HG03066 (cell line): Measurements from ENCODE around the gene ATP5PF.
"Not testable (repeated sequence)": the region's sequence is repeated elsewhere in the genome, so short reads cannot be mapped to it uniquely, and the experiment has no call there.

Experiments
- ATAC-seq: cut with Tn5 transposase; IDR thresholded peaks from one replicate; pipeline ENCODE4 v1.9.1; 2021; ENCODE audit warnings: low read depth; ENCODE audit not compliant: unreplicated experiment

The ATP5PF gene, protein sequence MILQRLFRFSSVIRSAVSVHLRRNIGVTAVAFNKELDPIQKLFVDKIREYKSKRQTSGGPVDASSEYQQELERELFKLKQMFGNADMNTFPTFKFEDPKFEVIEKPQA

DNA sequence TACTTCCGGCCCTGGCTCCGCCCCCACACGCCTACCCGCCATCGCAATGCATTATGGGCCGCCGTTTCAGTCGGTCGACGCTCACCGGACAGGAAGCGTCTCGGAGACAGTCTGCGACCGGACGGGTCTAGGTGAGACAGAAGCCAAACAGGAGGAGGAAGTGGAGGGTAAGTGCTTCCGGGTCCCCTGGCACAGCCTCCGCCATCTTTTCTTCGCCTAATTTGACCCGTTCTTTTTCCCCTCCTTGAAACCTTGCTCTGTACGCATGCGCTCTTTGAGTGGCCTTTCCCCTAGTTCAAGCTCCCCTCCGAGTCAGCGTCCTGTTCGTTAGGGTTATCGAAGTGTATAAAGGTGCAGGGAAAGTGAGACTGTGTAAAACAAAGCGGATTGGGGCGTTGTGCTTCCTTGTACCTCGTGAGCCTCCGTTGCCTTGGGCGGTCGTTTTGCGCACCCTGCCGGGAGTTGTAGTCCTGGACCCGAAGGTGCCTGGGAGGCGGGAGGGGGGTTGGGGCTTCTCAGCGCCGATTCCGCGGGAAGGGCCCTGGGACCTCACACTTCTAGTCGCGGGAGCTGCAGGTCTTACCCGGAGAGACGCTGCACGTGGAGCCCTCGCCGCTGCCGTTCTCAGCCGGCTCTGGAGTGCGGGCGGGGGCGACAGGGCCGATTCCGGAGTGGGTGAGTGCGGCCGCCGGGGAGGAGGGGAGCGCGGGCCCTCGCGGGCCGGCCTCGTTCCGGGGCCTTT lies at the start of gene ATP5PF, which contains the start of gene GABPA:
Gene ATP5PF, minus strand, starts transcription at position 1 of the 742 bp plus-strand sequence. CDS start 5,110 bp downstream, outside the sequence.
Gene GABPA, plus strand, starts transcription at position 69 of the 742 bp plus-strand sequence. CDS start 6,627 bp downstream, outside the sequence.
- ATAC-seq, result peak; percentile 86

DNA sequence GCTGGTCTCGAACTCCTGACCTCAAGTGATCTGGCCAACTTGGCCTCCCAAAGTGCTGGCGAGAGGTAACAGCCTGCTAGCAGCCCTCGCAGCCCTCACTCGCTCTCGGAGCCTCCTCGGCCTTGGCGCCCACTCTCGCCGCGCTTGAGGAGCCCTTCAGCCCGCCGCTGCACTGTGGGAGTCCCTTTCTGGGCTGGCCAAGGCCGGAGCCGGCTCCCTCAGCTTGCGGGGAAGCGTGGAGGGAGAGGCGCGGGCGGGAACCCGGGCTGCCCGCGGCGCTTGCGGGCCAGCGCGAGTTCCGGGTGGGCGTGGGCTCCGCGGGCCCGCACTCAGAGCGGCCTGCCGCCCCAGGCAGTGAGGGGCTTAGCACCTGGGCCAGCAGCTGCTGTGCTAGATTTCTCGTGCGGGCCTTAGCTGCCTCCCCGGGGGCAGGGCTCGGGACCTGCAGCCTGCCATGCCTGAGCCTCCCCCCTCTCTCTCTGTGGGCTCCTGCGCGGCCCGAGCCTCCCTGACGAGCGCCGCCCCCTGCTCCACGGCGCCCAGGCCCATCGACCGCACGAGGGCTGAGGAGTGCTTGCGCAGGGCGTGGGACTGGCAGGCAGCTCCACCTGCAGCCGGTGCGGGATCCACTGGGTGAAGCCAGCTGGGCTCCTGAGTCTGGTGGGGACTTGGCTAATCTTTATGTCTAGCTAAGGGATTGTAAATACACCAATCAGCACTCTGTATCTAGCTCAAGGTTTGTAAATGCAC lies 43.6 kb upstream of the ATP5PF start:
- not testable (repeated sequence) for ATAC-seq

DNA sequence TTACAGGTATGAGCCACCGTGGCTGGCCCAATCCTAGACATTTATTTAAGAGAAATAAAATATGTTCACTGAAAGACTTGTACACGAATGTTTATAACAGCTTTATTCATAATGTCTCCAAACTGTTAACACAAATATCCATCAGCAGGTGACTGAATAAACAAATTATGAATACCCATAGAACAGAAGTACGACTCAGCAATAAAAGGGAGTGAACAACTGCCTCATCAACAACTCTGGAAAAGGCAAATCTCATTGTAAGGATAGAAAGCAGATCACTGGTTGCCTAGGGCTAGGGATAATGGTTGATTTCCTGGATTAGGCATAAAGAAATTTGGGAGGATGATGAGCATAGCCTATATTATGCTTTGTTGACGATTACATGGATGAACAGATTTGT lies 41.7 kb upstream of the ATP5PF start:
- no peak for ATAC-seq

DNA sequence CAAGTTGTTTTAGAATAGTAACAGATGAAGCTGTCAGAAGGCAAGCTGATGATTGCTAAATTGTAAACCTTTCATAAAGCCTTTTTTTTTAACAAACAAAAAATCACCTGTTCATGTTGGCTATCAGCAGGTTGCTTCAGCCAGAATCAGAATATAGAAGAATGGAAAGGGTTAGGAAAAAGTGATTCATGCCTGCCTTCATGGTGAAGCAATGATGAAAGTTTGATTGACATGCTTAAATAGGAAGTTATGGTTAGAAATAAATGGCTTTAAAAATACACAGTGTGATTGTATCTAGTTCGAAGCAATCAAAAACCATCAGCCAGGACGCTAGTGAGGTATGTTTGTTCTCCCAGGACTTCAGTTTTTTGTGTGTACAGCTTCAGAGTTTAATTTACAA lies 38.0 kb upstream of the ATP5PF start:
- ATAC-seq, result no peak

DNA sequence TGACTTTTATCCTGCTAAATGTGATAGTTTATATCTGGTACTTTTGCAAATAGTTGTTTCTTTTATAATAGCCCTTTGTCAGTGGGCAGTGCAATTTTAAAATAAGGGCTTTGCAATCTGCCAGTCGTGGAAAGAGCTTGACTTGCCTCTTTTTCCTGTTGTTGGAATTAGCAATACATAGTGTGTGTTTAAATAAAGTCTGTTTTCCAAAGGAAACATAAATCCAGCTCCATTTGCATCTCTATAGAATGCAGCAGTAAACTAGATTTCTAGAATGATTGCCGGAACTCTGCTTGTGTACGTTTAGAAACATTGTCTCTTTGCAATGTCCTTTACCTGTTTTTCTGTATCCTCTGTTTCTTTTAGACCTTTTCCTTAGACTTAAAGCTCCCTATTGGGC lies 33.2 kb upstream of the ATP5PF start:
- ATAC-seq, result no peak

DNA sequence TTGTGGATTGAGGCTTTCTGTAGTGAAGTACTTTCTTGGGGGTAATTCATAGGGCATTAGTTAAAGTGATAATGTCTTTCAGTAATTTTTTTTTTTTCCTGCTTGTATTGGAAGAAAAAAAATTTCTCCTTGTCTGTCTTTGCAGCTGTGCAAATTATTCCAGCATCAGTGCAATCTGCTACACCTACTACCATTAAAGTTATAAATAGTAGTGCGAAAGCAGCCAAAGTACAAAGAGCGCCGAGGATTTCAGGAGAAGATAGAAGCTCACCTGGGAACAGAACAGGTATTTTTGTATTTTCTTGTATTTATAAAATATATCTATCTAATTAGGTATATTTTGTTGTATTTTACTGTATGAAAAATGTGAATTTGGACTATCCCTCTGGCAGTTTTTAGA lies 29.4 kb upstream of the ATP5PF start:
- no peak for ATAC-seq

DNA sequence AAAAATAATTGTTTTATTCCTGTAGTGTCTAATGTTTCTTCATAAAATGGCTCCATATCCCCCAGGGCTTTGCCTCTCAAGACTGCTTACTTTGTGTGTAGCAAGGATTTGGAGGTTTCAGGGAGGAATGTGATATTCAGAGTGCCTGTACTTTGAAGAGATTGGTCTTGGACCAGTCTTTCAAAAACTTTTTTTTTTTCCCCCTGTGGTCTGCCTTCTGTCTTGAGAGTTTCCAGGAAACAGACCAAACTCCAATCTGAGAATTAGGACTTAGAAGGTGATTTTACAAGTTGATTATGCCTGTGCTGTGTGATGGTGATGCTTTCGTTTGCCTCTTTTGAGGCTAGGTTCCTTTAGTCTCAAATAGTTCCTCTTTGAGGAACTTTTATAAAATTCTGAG lies 26.0 kb upstream of the ATP5PF start:
- ATAC-seq, result no peak

DNA sequence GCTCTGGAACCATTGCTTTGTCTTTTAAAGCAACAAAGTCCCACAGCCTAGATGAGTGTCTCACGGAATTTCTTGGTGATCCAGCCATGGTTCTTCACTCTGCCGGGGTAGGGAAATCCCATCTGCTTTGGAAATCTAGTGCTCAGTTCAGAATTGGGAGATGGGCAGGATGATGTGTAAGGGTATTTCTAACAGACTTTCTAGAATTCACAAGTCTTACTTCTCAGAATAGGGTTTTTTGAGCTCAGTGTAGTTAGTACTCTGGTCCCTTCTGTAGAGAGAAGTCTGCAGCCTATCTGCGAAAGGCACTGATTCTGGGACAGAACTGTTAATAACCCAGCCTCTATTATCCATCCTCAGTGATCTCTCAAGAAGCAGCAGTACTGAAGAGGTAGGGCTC lies 25.4 kb upstream of the ATP5PF start:
- no peak for ATAC-seq

DNA sequence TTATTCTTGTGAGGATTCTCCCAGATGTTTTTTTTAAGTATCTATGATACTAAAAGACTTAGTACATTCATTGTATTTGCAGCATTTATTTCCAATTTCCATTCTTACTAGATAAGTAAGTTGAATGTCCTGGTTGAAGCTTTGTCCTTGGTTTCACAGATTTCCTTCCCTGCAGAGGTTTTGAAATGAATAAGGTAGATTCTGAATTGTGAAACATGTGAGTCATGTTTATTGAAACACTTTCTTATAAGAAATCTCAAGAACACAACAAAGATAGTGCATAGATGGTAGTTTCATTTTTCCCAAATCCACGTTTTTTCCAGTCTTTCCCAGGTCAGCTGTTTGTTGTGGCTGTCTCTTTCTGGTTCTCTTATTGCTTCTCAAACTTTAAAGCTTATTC lies 24.9 kb upstream of the ATP5PF start:
- ATAC-seq, result no peak

DNA sequence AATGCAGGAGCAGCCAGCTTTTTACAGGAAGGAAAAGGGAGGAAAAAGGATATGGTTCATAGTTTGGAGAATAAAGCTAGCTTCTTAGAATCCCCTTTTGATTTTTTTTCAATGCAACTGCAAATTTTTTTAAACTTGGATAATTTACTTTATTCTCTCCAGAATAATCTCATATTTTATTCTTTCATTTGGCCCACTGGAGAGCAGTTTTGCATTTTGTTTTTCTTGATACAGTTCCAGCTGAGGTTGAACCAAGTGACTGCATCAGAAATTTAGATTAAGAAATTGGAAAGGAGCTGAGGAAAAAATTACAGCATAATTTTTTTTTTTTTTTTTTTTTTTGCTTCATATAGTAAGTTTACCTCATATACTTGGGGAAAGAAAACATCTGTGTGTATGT lies 22.8 kb upstream of the ATP5PF start:
- no peak for ATAC-seq

DNA sequence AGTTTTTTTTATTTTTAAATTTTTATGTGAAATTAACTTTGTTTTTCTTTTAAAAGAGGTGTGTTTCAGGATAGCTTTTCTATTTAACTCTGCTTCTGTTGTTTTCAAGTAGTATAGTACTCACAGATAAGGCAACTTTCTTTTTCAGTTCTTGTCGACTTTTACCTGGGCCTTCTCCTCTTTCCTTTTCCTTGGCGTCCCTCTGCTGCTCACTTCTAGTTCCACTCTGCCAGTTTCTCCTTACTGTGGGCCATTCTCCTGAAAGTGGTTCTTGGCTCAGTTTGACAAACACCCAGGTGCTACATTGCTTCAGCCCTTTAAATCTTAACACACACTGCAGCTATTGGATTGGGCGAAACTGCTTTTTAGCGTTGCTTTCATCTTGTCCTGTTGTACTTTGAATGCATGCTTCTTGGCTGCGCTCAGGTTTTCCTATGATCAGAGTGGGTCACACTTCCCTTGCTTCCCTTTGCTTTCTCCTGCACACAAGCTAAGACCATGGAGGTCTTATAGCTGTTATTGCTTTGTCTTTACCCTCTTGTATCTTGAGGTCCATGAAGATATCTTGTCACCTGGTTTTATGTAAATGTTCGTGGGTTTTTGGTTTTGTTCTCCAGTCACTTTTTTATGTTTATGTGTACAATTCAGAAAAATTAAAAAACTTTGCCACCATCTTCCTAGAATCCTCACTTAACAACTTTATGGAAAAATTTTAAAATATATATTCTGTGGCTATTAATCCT lies 21.7 kb upstream of the ATP5PF start:
- no peak for ATAC-seq

DNA sequence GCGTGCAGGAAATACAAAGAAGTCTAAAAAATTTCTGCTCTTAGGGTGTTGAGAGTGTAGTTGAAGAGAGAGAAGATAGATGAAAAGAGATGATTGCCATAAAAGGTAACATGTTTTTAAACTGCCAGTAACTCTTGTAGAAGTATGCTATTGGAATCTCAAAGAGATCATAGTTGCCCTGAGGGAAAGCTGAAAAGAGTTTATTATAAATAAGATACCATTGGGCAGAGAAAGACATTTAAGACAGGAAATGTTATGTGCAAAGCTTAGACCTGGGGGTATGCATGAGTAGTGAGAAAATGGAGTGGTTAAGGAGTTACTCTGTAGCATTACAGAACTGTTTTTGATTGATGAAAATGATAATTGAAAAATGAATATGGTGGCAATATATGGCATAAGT lies 17.7 kb upstream of the ATP5PF start:
- ATAC-seq, result no peak

DNA sequence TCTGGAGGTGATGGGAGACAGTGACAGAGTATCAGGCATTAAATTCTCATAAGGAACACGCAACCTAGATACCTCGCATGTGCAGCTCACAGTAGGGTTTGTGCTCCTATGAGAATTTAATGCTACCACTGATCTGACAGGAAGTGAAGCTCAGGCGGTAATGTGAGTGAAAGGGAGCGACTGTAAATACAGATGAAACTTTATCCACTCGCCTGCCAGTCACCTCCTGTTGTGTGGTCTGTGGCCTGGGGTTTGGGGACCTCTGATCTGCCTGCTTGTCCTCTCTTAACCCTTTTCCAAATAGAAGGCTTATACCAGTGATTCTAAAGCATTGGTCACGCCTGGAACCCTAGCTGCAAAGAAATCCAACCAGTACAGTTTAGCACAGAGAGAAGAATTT lies 15.4 kb upstream of the ATP5PF start:
- ATAC-seq, result no peak

DNA sequence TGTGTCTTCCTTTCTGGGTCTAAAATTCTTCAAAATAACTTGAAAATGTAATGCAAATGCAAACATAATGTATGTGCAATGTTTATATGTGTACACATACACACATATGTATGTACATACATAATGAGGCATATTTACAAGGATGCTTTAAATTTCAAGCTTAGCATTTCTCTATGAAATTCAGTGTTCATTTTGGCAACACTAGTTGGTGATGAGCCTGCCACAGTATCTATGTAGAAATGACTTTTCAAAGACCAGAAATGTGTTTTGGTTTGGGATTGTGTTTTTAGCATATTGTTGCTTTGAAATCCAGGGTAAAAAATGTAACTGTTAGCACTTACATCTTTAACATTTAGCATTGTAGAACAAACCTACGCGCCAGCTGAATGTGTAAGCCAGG lies 10.2 kb upstream of the ATP5PF start:
- no peak for ATAC-seq

DNA sequence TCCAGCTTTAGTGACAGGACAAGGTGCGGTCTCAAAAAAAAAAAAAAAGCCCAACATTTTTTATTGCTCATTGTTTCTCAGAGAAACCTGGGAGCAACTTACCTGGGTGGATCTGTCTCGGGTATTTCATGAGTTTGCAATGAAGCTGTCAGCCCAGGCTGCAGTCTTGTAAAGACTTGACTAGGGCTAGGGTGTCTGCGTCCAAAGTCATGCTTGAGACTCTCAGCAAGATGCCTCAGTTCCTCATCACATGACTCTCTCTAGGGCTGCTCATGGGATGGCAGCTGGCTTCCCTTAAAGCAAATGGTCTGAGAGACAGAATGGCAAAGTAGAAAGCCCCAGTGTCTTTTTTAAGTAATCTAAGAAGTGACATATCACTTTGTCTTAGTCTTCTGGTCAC lies 8.2 kb upstream of the ATP5PF start:
- no peak for ATAC-seq

DNA sequence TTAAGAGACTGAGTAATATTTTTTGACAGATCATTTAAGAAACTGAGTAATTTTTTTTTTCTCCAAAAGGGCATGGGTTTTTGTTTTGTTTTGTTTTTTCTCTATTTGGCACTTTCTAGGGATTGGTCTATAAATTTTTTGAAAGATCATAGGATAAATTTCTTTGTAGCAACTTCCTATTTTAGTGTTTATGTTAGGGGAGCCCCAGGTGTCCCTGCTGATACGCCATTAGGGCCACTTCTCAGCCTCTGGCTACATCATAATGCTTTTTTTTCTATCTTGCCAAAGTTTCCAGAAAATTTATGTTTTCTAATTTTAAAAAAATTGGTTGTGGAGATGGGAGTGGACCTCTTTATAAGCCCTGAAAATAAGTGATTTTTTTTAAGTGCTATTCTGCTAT lies 2.7 kb upstream of the ATP5PF start:
- ATAC-seq, result no peak

DNA sequence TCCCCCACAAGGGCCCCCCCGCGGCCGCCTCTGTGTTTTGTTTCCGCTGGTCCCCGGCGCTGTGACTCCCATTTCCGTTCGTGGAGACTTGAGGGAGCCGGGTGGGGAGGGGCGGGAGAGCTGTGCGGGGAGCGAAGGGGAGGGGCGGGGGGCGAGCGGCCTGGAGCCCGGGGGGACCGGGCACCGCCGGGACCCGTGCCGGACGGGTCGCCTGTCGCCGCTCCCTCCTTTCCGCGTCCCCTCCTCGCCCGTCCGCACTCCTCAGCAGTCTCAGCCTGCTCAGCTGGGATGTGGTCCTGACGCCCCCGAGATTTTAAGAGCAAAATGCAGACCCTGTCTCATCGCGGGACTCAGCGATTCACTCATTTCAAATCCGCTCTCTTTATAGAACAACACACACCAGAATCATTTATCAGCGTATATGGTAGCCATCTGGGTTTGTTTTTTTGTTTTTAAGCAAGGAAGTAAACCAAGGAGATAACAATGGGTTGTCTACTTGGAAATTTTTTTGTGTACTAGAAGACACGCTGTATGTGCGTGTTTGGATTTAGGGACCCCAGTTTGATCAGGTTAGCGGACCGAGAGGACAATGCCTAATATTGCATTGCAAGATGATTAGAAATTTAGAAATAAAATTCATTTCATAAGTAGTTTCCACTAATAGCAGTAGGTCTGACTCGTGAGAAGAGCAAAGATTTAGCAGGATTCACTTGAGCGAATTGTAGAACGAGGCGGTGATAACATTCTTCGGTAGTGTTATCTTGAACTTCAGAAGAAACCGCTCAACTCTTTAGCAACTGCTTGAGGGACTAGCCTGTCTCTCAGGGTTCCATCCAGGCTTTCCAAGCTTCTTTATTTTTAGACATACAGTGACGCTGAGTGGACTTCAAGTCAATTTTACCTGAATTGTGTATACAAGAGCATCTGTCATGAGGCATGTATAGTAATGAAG lies 1.2 kb upstream of the ATP5PF start:
- ATAC-seq, result peak; percentile 2

DNA sequence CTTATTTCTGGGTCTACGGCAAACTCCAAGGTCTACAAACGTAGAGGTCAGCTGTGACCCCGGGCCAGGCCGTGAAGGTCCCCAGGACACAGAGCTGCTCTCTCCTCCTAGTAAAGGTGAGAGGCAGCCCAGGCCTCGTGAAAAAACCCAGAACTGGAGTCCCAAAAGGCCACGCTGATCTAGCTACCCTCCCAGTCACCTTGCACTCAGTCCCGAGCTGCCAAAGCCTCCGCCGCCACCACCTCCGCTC lies 125 bp downstream of the ATP5PF start:
- no peak for ATAC-seq

DNA sequence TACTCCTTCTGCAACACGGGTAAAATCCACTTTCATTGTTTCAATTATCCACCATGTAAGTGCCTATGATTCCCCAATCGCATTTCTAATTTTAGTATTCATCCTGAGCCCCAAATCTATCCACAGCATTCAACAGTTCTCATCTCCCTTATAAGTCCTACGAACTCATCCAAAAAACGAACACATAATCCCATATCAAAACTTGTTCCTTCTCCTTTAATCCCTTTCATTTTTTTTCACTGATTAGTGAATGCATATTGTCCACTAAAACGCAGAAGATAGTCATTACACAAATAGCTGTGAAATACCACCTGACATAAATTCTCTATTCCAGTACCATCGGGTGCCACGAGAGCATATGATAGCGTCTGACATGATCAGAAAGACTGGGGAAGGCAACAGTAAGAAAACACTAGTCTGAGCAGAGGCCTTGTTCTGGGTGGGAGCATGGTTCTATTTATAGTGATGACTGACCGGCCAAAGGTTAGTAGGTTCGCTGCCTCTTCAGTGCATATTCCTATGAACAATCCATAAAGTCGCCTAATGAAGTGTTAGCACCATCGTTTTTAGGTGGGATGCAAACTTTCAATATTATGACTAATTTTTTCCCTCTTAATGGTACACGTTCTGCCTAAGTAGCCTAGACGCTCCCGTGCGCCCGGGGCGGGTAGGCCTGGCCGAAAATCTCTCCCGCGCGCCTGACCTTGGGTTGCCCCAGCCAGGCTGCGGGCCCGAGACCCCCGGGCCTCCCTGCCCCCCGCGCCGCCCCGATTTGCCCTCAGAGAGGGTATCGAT lies 648 bp downstream of the ATP5PF start:
- ATAC-seq, result no peak
